GM12878 (cell line): ENCODE results near the gene LRP1. TPM values are rescaled to one million over a fixed set of nuclear protein-coding genes. Genes with fewer than 3 reads are reported as not detected.

Experiments used
- ASH2L ChIP-seq: fragments of 300-600, 200-600 bp; sonication (generic); IDR thresholded peaks from 2 replicates; pipeline ENCODE4 v1.6.1; 2017; ENCODE audit warnings: low read depth, mild to moderate bottlenecking, borderline replicate concordance
- BHLHE40 ChIP-seq, 2 experiments: fragments of 450-650 bp in 1 of 2; IDR thresholded peaks; 2 replicates each; pipeline ENCODE4 v1.6.1; 2011 to 2017; ENCODE audit warnings: low read depth in 2 of 2, borderline replicate concordance in 1 of 2, improper control_type of control experiment in 1 of 2, low read length in 1 of 2, mild to moderate bottlenecking in 1 of 2
- CHD4 ChIP-seq: fragments of 200-600 bp; sonication (generic); IDR thresholded peaks from 2 replicates; pipeline ENCODE4 v1.6.1; 2016; ENCODE audit warnings: mild to moderate bottlenecking
- DPF2 ChIP-seq: fragments of 450-650 bp; IDR thresholded peaks from 2 replicates; pipeline ENCODE4 v1.6.1; 2017; ENCODE audit warnings: mild to moderate bottlenecking
- IKZF2 ChIP-seq, 2 experiments: fragments of 450-650 bp; IDR thresholded peaks; 2 replicates each; pipeline ENCODE4 v1.6.1; 2017; ENCODE audit warnings: mild to moderate bottlenecking in 2 of 2, moderate library complexity in 2 of 2
- KAT2A ChIP-seq: conservative IDR thresholded peaks from 2 replicates; pipeline ENCODE4 v1.6.1; 2011; ENCODE audit warnings: low read depth, low read length; ENCODE audit not compliant: control insufficient read depth
- MLLT1 ChIP-seq: fragments of 450-650 bp; IDR thresholded peaks from 2 replicates; pipeline ENCODE4 v1.6.1; 2016; ENCODE audit warnings: mild to moderate bottlenecking
- NFYB ChIP-seq: IDR thresholded peaks from 2 replicates; pipeline ENCODE4 v1.6.1; 2011; ENCODE audit warnings: low read depth, mild to moderate bottlenecking, low read length, improper control_type of control experiment, moderate library complexity; ENCODE audit not compliant: insufficient read depth
- NR2C1 ChIP-seq: fragments of 450-650 bp; IDR thresholded peaks from 2 replicates; pipeline ENCODE4 v1.6.1; 2017; ENCODE audit warnings: antibody characterized with exemption, mild to moderate bottlenecking, moderate library complexity
- PAX5 ChIP-seq: IDR thresholded peaks from 2 replicates; pipeline ENCODE4 v1.6.1; 2011; ENCODE audit warnings: low read depth, low read length, borderline replicate concordance
- SPI1 ChIP-seq: IDR thresholded peaks from 2 replicates; pipeline ENCODE4 v1.6.1; 2011; ENCODE audit warnings: low read depth, mild to moderate bottlenecking, low read length, moderate library complexity, borderline replicate concordance; ENCODE audit not compliant: insufficient read depth
- SREBF2 ChIP-seq: IDR thresholded peaks from 2 replicates; pipeline ENCODE4 v1.6.1; 2012; ENCODE audit warnings: mild to moderate bottlenecking, low read length
- TCF3 ChIP-seq: IDR thresholded peaks from 2 replicates; pipeline ENCODE4 v1.6.1; 2012; ENCODE audit warnings: low read depth, mild to moderate bottlenecking, low read length, borderline replicate concordance; ENCODE audit not compliant: insufficient read depth
- USF1 ChIP-seq: IDR thresholded peaks from 2 replicates; pipeline ENCODE4 v1.6.1; 2011; ENCODE audit warnings: borderline replicate concordance, low read depth, mild to moderate bottlenecking, moderate library complexity, mixed read lengths, low read length; ENCODE audit not compliant: insufficient read depth; ENCODE audit errors: extremely low read length
- YY1 ChIP-seq: IDR thresholded peaks from 2 replicates; pipeline ENCODE4 v1.6.1; 2011; ENCODE audit warnings: low read depth, mild to moderate bottlenecking, low read length
- polyA plus RNA-seq, 11 experiments: library from polyadenylated mRNA; depleted of rRNA in 4 of 11; unstranded in 6 of 11; stranded (reverse) in 5 of 11; fragments of >200 nt; fragmentation: Nextera tagmentation in 4 of 11; fragmentation: Illumina TruSeq in 1 of 11; extraction: Ambion mirVana in 4 of 11; extraction: Trizol in 1 of 11; gene quantifications; 1 replicate in 1 of 11; 2 replicates in 10 of 11; pipeline versions ENCODE4 v1.2.1 to v1.2.3, GENCODE V29; 2011 to 2016; ENCODE audit warnings: inconsistent platforms in 2 of 11, missing spikeins in 2 of 11, low read depth in 1 of 11
- total RNA-seq, 4 experiments: library from RNA; depleted of rRNA in 3 of 4; stranded (reverse); fragments of >200 nt in 3 of 4; fragmentation: Illumina TruSeq in 1 of 4; extraction: Trizol in 1 of 4; gene quantifications; 2 replicates each; pipeline versions ENCODE4 v1.2.1 to v1.2.3, GENCODE V29; 2013 to 2021
- TF ChIP-seq, protein P1 (sequence below): IDR thresholded peaks from 2 replicates; pipeline ENCODE4 v1.6.1; 2012; ENCODE audit warnings: low read length, inconsistent platforms
- TF ChIP-seq, protein P2 (sequence below): fragments of 450-650 bp; conservative IDR thresholded peaks from 2 replicates; pipeline ENCODE4 v1.6.1; 2017; ENCODE audit warnings: mild to moderate bottlenecking, moderate library complexity
- TF ChIP-seq, protein P3 (sequence below): IDR thresholded peaks from 2 replicates; pipeline ENCODE4 v1.6.1; 2011; ENCODE audit warnings: low read depth, mild to moderate bottlenecking, low read length, moderate library complexity, borderline replicate concordance; ENCODE audit errors: extremely low read depth
- TF ChIP-seq, protein P4 (sequence below): fragments of 450-650 bp; IDR thresholded peaks from 2 replicates; pipeline ENCODE4 v1.6.1; 2014; ENCODE audit warnings: mild to moderate bottlenecking
- TF ChIP-seq, protein P5 (sequence below): IDR thresholded peaks from 2 replicates; pipeline ENCODE4 v1.6.1; 2011; ENCODE audit warnings: borderline replicate concordance, low read depth, mild to moderate bottlenecking, moderate library complexity, low read length; ENCODE audit not compliant: insufficient read depth, poor library complexity, severe bottlenecking

The LRP1 gene
- total and polyA plus RNA-seq, 10 of the 15 experiments (the other 5 are each of a cell fraction or from before 2014, with no cell fraction given) = under 0.01 to 1.1 (median 0.20) TPM; not detected in 2

- TF ChIP-seq USF1 = no peak
- TF ChIP-seq MLLT1 = no peak
- TF ChIP-seq, protein P1, sequence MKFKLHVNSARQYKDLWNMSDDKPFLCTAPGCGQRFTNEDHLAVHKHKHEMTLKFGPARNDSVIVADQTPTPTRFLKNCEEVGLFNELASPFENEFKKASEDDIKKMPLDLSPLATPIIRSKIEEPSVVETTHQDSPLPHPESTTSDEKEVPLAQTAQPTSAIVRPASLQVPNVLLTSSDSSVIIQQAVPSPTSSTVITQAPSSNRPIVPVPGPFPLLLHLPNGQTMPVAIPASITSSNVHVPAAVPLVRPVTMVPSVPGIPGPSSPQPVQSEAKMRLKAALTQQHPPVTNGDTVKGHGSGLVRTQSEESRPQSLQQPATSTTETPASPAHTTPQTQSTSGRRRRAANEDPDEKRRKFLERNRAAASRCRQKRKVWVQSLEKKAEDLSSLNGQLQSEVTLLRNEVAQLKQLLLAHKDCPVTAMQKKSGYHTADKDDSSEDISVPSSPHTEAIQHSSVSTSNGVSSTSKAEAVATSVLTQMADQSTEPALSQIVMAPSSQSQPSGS = no peak
- no peak for TF ChIP-seq KAT2A
- TF ChIP-seq YY1 = peak; percentile 35; the same call in 1 of the 2 replicates
- TF ChIP-seq PAX5 = 0 out of 2 replicates have a peak, but pooled peaks have one; percentile 8
- TF ChIP-seq NFYB = no peak
- no peak for TF ChIP-seq DPF2
- TF ChIP-seq SREBF2 = no peak
- no peak for TF ChIP-seq IKZF2 (IDR thresholded peaks at IDR 0.05)
- TF ChIP-seq ASH2L = no peak
- TF ChIP-seq, protein P2, sequence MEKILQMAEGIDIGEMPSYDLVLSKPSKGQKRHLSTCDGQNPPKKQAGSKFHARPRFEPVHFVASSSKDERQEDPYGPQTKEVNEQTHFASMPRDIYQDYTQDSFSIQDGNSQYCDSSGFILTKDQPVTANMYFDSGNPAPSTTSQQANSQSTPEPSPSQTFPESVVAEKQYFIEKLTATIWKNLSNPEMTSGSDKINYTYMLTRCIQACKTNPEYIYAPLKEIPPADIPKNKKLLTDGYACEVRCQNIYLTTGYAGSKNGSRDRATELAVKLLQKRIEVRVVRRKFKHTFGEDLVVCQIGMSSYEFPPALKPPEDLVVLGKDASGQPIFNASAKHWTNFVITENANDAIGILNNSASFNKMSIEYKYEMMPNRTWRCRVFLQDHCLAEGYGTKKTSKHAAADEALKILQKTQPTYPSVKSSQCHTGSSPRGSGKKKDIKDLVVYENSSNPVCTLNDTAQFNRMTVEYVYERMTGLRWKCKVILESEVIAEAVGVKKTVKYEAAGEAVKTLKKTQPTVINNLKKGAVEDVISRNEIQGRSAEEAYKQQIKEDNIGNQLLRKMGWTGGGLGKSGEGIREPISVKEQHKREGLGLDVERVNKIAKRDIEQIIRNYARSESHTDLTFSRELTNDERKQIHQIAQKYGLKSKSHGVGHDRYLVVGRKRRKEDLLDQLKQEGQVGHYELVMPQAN = no peak
- TF ChIP-seq, protein P3, sequence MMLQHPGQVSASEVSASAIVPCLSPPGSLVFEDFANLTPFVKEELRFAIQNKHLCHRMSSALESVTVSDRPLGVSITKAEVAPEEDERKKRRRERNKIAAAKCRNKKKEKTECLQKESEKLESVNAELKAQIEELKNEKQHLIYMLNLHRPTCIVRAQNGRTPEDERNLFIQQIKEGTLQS = no peak
- TF ChIP-seq CHD4 = no peak
- TF ChIP-seq, protein P4, sequence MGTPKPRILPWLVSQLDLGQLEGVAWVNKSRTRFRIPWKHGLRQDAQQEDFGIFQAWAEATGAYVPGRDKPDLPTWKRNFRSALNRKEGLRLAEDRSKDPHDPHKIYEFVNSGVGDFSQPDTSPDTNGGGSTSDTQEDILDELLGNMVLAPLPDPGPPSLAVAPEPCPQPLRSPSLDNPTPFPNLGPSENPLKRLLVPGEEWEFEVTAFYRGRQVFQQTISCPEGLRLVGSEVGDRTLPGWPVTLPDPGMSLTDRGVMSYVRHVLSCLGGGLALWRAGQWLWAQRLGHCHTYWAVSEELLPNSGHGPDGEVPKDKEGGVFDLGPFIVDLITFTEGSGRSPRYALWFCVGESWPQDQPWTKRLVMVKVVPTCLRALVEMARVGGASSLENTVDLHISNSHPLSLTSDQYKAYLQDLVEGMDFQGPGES = no peak
- no peak for TF ChIP-seq NR2C1
- peak; percentile 61; the same call in 1 of the 2 replicates for TF ChIP-seq SPI1
- peak; percentile 75; the same call in 1 of the 2 replicates for TF ChIP-seq TCF3
- peak; percentile 13 to 49; a peak in 2 of 4 replicates for TF ChIP-seq BHLHE40 (IDR thresholded peaks at IDR 0.05; ENCODE audit: borderline replicate concordance in 1 of 2, low read depth in 2 of 2, low read length in 1 of 2)
- TF ChIP-seq, protein P5, sequence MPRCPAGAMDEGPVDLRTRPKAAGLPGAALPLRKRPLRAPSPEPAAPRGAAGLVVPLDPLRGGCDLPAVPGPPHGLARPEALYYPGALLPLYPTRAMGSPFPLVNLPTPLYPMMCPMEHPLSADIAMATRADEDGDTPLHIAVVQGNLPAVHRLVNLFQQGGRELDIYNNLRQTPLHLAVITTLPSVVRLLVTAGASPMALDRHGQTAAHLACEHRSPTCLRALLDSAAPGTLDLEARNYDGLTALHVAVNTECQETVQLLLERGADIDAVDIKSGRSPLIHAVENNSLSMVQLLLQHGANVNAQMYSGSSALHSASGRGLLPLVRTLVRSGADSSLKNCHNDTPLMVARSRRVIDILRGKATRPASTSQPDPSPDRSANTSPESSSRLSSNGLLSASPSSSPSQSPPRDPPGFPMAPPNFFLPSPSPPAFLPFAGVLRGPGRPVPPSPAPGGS = peak; percentile 34
These were observed 54.8 kb downstream of the LRP1 start (continued) for GRCh38 chr12:57182918-57183575.
